Measurements from ENCODE around the gene ETV1. TPM values are rescaled to one million over a fixed set of nuclear protein-coding genes. Genes with fewer than 3 reads are reported as not detected.
A peak's percentile ranks its signal among the peaks of the same experiment; 100 is the strongest.

Gene ETV1
- total RNA-seq, 2 donors from 2014 or later: 1.1 to 1.8 TPM

- peak overlapping the region; percentile 68 for H3K4me3 Mint-ChIP-seq
- H3K4me1 Mint-ChIP-seq (ENCODE audit: low read depth in 2 of 2): peaks cover 12 to 21% of the 10 kb centered on the region in 2 donors
- H3K9me3 Mint-ChIP-seq: peaks cover 22% of the 10 kb centered on the region
- peaks cover 8% of the 10 kb centered on the region in 2 donors for H3K27me3 Mint-ChIP-seq
- DNase-seq (ENCODE audit: low spot score) (no peak), ATAC-seq (peak; percentile 71 to 84)
- no peaks in the 10 kb centered on the region for H3K36me3 Mint-ChIP-seq
- H3K27ac Mint-ChIP-seq: peak overlapping the region; percentile 63 to 90
Measured at GRCh38 chr7:13874783-13875182, 114.7 kb downstream of the ETV1 start.

GRCh38 chr7:13872709-13873108, 116.8 kb downstream of the ETV1 start:
- Mint-ChIP-seq H3K27ac (peak overlapping the region in 1 of 2 donors; percentile 53), H3K4me3 (no peak overlapping the region), H3K27me3 (peaks cover 8% of the 10 kb centered on the region in 2 donors), H3K9me3 (peaks cover 10% of the 10 kb centered on the region), H3K4me1 (ENCODE audit: low read depth in 2 of 2) (peaks cover 12 to 19% of the 10 kb centered on the region in 2 donors), H3K36me3 (no peaks in the 10 kb centered on the region)
- no peak for DNase-seq (ENCODE audit: low spot score)
- no peak for ATAC-seq

GRCh38 chr7:13871008-13871407, 118.5 kb downstream of the ETV1 start:
- ATAC-seq (no peak), DNase-seq (ENCODE audit: low spot score) (no peak)
- Mint-ChIP-seq H3K27ac (peak overlapping the region in 1 of 2 donors; percentile 73), H3K4me1 (ENCODE audit: low read depth in 2 of 2) (peaks cover 12 to 13% of the 10 kb centered on the region in 2 donors), H3K27me3 (peaks cover 6 to 8% of the 10 kb centered on the region in 2 donors), H3K9me3 (peaks cover 6% of the 10 kb centered on the region), H3K4me3 (no peak overlapping the region), H3K36me3 (no peaks in the 10 kb centered on the region)

- Mint-ChIP-seq H3K36me3 (no peaks in the 10 kb centered on the region), H3K27me3 (peaks cover 0 to 5% of the 10 kb centered on the region in 2 donors), H3K4me1 (ENCODE audit: low read depth in 2 of 2) (peaks cover 3 to 4% of the 10 kb centered on the region in 2 donors), H3K9me3 (no peaks in the 10 kb centered on the region), H3K27ac (no peak overlapping the region), H3K4me3 (no peak overlapping the region)
- DNase-seq (ENCODE audit: low spot score) (no peak), ATAC-seq (no peak)
Measured at GRCh38 chr7:13860734-13861133, 128.7 kb downstream of the ETV1 start.

GRCh38 chr7:13856012-13856411, 133.5 kb downstream of the ETV1 start:
- no peak for ATAC-seq
- H3K27me3 Mint-ChIP-seq: no peaks in the 10 kb centered on the region
- no peak overlapping the region for H3K4me3 Mint-ChIP-seq
- no peaks in the 10 kb centered on the region for H3K9me3 Mint-ChIP-seq
- DNase-seq (ENCODE audit: low spot score): no peak
- no peak overlapping the region for H3K27ac Mint-ChIP-seq
- peaks cover 15 to 17% of the 10 kb centered on the region in 2 donors for H3K4me1 Mint-ChIP-seq (ENCODE audit: low read depth in 2 of 2)
- H3K36me3 Mint-ChIP-seq: no peaks in the 10 kb centered on the region

- Mint-ChIP-seq H3K27me3 (no peaks in the 10 kb centered on the region), H3K9me3 (no peaks in the 10 kb centered on the region), H3K27ac (no peak overlapping the region), H3K4me1 (ENCODE audit: low read depth in 2 of 2) (peaks cover 29 to 31% of the 10 kb centered on the region in 2 donors), H3K4me3 (no peak overlapping the region), H3K36me3 (no peaks in the 10 kb centered on the region)
- DNase-seq (ENCODE audit: low spot score) (no peak), ATAC-seq (peak; percentile 77 to 78)
Measured at GRCh38 chr7:13852281-13852968, 137.0 kb downstream of the ETV1 start.

GRCh38 chr7:13851736-13852135, 137.7 kb downstream of the ETV1 start:
- H3K27me3 Mint-ChIP-seq: no peaks in the 10 kb centered on the region
- H3K4me1 Mint-ChIP-seq (ENCODE audit: low read depth in 2 of 2): peaks cover 29 to 31% of the 10 kb centered on the region in 2 donors
- no peaks in the 10 kb centered on the region for H3K9me3 Mint-ChIP-seq
- no peak overlapping the region for H3K4me3 Mint-ChIP-seq
- DNase-seq (ENCODE audit: low spot score): no peak
- H3K36me3 Mint-ChIP-seq: no peaks in the 10 kb centered on the region
- H3K27ac Mint-ChIP-seq: peak overlapping the region in 1 of 2 donors; percentile 86
- ATAC-seq: no peak

GRCh38 chr7:13850185-13850752, 139.2 kb downstream of the ETV1 start:
- H3K4me1 Mint-ChIP-seq (ENCODE audit: low read depth in 2 of 2): peaks cover 29 to 31% of the 10 kb centered on the region in 2 donors
- ATAC-seq (peak; percentile 95 to 96), DNase-seq (ENCODE audit: low spot score) (peak; percentile 86)
- peak overlapping the region; percentile 71 to 86 for H3K27ac Mint-ChIP-seq
- no peaks in the 10 kb centered on the region for H3K36me3 Mint-ChIP-seq
- no peaks in the 10 kb centered on the region for H3K9me3 Mint-ChIP-seq
- no peaks in the 10 kb centered on the region for H3K27me3 Mint-ChIP-seq
- peak overlapping the region; percentile 75 for H3K4me3 Mint-ChIP-seq

- Mint-ChIP-seq H3K36me3 (no peaks in the 10 kb centered on the region), H3K27me3 (no peaks in the 10 kb centered on the region), H3K4me3 (peak overlapping the region; percentile 75), H3K4me1 (ENCODE audit: low read depth in 2 of 2) (peaks cover 29 to 31% of the 10 kb centered on the region in 2 donors), H3K9me3 (no peaks in the 10 kb centered on the region), H3K27ac (peak overlapping the region; percentile 71 to 86)
- ATAC-seq (no peak), DNase-seq (ENCODE audit: low spot score) (no peak)
Measured at GRCh38 chr7:13849163-13849892, 140.1 kb downstream of the ETV1 start.

GRCh38 chr7:13848681-13849131, 140.8 kb downstream of the ETV1 start:
- Mint-ChIP-seq H3K27ac (peak overlapping the region in 1 of 2 donors; percentile 53), H3K4me1 (ENCODE audit: low read depth in 2 of 2) (peaks cover 29 to 31% of the 10 kb centered on the region in 2 donors)

GRCh38 chr7:13846386-13846785, 143.1 kb downstream of the ETV1 start:
- Mint-ChIP-seq H3K36me3 (peaks cover 4% of the 10 kb centered on the region), H3K4me3 (no peak overlapping the region), H3K4me1 (ENCODE audit: low read depth in 2 of 2) (peaks cover 16 to 19% of the 10 kb centered on the region in 2 donors), H3K9me3 (no peaks in the 10 kb centered on the region), H3K27ac (no peak overlapping the region), H3K27me3 (peaks cover 4 to 8% of the 10 kb centered on the region in 2 donors)
- ATAC-seq (no peak), DNase-seq (ENCODE audit: low spot score) (no peak)

More at GRCh38 chr7:13848681-13849131, 140.8 kb downstream of the ETV1 start:
- ATAC-seq: no peak
- no peaks in the 10 kb centered on the region for H3K9me3 Mint-ChIP-seq
- no peaks in the 10 kb centered on the region for H3K27me3 Mint-ChIP-seq
- no peak for DNase-seq (ENCODE audit: low spot score)
- no peak overlapping the region for H3K4me3 Mint-ChIP-seq
- H3K36me3 Mint-ChIP-seq: no peaks in the 10 kb centered on the region

GRCh38 chr7:13845601-13846000, 143.9 kb downstream of the ETV1 start:
- Mint-ChIP-seq H3K9me3 (no peaks in the 10 kb centered on the region), H3K27ac (no peak overlapping the region), H3K27me3 (peaks cover 4 to 14% of the 10 kb centered on the region in 2 donors), H3K4me1 (ENCODE audit: low read depth in 2 of 2) (peaks cover 13 to 14% of the 10 kb centered on the region in 2 donors), H3K4me3 (no peak overlapping the region), H3K36me3 (peaks cover 4% of the 10 kb centered on the region)
- DNase-seq (ENCODE audit: low spot score) (no peak), ATAC-seq (no peak)

GRCh38 chr7:13844954-13845353, 144.5 kb downstream of the ETV1 start:
- Mint-ChIP-seq H3K9me3 (no peaks in the 10 kb centered on the region), H3K27me3 (peaks cover 4 to 17% of the 10 kb centered on the region in 2 donors), H3K4me1 (ENCODE audit: low read depth in 2 of 2) (peaks cover 7 to 8% of the 10 kb centered on the region in 2 donors), H3K27ac (no peak overlapping the region), H3K36me3 (peaks cover 4% of the 10 kb centered on the region), H3K4me3 (no peak overlapping the region)
- DNase-seq (ENCODE audit: low spot score) (no peak), ATAC-seq (no peak)

- Mint-ChIP-seq H3K9me3 (no peaks in the 10 kb centered on the region), H3K4me3 (no peak overlapping the region), H3K27ac (no peak overlapping the region), H3K4me1 (ENCODE audit: low read depth in 2 of 2) (no peaks in the 10 kb centered on the region), H3K36me3 (peaks cover 4% of the 10 kb centered on the region), H3K27me3 (peaks cover 8 to 21% of the 10 kb centered on the region in 2 donors)
- ATAC-seq (no peak), DNase-seq (ENCODE audit: low spot score) (no peak)
Measured at GRCh38 chr7:13841284-13841683, 148.2 kb downstream of the ETV1 start.
